ENCODE results near the gene MAD1L1.

DNA sequence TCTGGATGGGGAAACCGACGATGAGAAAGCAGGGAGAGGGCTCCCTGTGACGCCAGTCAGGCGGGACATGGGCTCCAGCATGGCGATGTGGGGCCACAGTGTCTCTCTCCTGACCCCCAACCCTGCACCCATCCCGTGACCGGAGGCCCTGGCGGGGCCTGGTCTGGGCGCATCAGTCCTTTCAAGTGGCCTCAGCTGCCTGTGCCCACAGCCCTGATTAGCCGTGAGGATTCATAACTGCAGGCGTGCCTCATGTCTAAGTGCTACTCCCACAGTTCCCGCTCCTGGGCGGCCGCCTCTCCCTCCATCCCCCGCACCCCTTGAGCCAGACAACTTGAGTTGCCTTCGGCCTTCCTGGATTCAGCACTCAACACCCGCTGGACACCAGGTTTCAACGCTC lies 321.9 kb downstream of the MAD1L1 start:
- no peak for TF ChIP-seq CTCF (IDR thresholded peaks at IDR 0.05)
- no peak for TF ChIP-seq EP300 (IDR thresholded peaks at IDR 0.05)
- no peak for TF ChIP-seq POLR2A (IDR thresholded peaks at IDR 0.05)
